Amygdala (tissue), 56 donors: ENCODE measurements around the gene PPP2R1A.
"Not testable (repeated sequence)": the region's sequence is repeated elsewhere in the genome, so short reads cannot be mapped to it uniquely, and the experiment has no call there.

Source experiments
- DNase-seq, 56 donors: peaks; one replicate each; lab custom pipeline; 2025; lab: John Stamatoyannopoulos, UW

Gene PPP2R1A

DNA sequence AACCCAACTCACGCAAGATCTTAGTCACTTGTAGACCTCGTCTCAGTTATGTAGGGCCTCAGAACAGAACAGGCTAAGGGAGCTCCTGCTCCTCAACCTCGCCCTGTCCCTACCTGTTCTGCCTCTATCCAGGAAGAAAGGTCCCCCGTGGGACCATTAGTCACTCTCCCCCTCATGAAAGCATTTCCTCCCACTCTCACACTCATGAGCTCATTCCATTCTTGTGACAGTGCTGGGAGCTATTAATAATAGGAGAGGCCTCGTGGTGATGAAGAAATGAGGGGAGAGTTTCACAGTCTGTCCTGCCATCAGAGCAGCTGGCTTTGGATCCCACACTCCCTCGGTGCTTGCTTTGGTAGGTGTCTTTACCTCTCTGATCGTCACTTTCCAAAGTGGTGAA, 10.2 kb downstream of the PPP2R1A start:
- peak in 6 of 56 donors; percentile 1 to 18 (median 16) for DNase-seq

- DNase-seq = not testable (repeated sequence)
These were observed 11.0 kb downstream of the PPP2R1A start for GRCh38 chr19:52200755-52201391.

GRCh38 chr19:52206481-52206880, 16.6 kb downstream of the PPP2R1A start:
- no peak for DNase-seq

DNA sequence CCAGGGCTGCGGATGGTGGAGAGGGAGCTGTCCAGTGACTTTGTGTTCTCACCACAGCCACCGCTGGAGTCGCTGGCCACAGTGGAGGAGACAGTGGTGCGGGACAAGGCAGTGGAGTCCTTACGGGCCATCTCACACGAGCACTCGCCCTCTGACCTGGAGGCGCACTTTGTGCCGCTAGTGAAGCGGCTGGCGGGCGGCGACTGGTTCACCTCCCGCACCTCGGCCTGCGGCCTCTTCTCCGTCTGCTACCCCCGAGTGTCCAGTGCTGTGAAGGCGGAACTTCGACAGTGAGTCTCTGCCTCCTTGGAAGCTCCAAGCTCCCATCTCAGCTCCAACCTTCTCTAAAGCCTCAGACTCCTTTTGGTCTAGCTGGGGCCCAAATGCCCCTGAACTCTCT, 21.4 kb downstream of the PPP2R1A start:
- no peak for DNase-seq

DNA sequence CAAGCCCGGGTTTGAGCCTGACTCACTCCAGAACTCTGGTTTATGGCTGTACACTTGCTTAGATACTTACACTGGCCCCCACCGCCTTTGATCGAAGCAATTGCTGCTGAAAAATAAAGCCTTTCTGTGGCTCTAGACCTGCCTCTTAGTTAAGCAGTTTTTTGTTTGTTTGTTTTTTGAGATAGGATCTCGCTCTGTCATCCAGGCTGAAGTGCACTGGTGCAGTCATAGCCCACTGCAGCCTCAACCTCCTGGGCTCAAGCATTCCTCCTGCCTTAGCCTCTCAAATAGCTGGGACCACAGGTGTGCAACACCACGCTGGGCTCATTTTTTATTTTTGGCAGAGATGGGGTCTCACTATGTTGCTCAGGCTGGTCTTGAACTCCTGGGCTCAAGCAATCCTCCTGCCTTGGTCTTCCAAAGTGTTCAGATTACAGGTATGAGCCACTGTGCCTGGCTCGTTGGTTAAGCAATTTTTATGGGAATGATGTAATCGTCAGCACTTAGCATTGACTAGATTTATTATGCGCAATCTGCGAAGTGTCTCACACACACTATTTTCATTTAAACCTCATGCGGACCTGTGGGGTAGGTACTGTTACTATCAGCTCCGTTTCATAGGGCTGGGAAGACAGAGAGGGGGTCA, 22.2 kb downstream of the PPP2R1A start:
- DNase-seq = no peak

DNA sequence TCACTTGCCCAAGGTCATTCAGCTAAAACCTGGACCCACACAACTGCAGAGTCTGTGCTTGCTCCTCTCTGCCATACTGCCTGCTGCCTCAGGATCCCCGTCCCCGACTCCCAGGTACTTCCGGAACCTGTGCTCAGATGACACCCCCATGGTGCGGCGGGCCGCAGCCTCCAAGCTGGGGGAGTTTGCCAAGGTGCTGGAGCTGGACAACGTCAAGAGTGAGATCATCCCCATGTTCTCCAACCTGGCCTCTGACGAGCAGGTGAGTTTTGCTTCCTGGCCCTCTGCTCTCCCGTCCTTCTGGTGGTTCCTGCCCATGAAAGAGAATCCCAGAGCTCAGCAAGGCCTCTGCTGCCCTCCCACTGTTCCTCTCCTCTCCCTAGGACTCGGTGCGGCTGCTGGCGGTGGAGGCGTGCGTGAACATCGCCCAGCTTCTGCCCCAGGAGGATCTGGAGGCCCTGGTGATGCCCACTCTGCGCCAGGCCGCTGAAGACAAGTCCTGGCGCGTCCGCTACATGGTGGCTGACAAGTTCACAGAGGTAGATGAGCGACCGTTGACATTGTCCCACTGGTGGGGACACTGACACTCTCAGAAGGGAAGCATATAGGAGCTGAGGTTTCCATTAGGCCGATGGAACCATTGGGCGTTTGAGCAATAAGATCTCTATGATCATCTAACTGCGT, 22.9 kb downstream of the PPP2R1A start:
- DNase-seq = no peak

- DNase-seq = no peak
These were observed 24.4 kb downstream of the PPP2R1A start for GRCh38 chr19:52214241-52214640.

DNA sequence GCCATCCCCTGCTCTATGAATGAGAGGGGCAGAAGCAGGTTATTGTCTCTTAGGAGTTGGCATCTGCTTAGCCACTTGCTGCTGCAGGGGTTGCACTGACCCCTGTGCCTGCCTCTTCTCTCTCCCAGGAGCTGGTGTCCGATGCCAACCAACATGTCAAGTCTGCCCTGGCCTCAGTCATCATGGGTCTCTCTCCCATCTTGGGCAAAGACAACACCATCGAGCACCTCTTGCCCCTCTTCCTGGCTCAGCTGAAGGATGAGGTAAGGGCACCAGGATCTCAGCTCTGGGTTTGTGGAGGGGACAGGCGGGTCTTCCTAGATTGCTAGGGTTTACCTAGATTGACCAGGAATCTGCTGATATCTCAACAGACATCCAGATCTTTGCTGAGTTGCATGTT, 26.5 kb downstream of the PPP2R1A start:
- no peak for DNase-seq

GRCh38 chr19:52217576-52217975, 27.7 kb downstream of the PPP2R1A start:
- DNase-seq = peak in 1 of 56 donors; percentile 15

DNA sequence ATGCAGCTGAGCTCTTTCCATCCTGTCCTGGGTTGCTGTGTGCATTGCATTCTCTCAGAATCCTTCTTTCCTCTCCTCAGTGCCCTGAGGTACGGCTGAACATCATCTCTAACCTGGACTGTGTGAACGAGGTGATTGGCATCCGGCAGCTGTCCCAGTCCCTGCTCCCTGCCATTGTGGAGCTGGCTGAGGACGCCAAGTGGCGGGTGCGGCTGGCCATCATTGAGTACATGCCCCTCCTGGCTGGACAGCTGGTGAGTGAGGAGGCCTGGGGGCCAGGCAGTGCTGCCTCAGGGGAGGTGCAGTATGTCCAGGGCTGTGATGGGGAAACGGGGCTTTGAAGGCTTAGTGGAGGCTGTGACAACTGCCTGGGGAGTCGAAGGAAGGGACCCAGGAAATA, 29.8 kb downstream of the PPP2R1A start:
- DNase-seq = no peak

DNA sequence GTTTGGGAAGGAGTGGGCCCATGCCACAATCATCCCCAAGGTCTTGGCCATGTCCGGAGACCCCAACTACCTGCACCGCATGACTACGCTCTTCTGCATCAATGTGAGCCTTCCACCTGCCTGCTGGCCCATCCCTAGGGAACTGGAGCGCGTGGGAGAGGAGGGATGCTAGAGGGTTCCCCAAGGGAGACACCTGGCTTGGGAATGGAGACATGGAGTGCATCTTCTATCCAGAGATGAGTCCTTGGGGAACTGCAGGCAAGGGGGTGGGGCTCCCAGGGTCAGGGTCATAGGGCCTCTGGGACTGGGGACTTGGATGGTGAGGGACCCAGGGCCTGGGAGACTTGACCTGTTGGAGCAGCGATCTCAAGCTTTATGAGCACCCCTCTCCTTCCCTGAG, 31.2 kb downstream of the PPP2R1A start:
- DNase-seq = no peak

GRCh38 chr19:52221831-52222375, 32.1 kb downstream of the PPP2R1A start:
- DNase-seq = no peak

- DNase-seq = no peak
These were observed 34.4 kb downstream of the PPP2R1A start for GRCh38 chr19:52224211-52224610.

DNA sequence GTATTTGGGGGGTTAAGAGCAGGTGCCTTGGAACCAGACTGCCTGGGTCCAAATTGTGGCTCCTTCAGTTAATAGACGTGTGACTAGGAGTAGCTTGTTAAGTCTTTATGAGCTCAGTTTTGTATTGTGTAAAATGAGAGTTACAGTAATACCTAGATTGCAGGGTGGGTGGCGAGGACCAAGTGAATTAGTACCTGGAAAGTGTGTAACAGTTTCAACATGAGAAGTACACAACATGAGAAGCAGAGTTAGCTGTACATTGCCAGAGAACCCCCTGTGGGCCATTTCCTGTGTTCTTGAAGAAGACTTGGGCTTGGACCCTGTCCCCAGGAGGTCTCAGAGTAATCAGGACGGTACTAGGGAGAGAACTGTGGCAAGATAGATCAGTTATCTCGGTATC, 36.8 kb downstream of the PPP2R1A start:
- DNase-seq = no peak

GRCh38 chr19:52227196-52227940, 37.5 kb downstream of the PPP2R1A start:
- DNase-seq = no peak

- no peak for DNase-seq
These were observed 38.1 kb downstream of the PPP2R1A start for GRCh38 chr19:52227980-52228379.

GRCh38 chr19:52229524-52229923, 39.7 kb downstream of the PPP2R1A start:
- no peak for DNase-seq

DNA sequence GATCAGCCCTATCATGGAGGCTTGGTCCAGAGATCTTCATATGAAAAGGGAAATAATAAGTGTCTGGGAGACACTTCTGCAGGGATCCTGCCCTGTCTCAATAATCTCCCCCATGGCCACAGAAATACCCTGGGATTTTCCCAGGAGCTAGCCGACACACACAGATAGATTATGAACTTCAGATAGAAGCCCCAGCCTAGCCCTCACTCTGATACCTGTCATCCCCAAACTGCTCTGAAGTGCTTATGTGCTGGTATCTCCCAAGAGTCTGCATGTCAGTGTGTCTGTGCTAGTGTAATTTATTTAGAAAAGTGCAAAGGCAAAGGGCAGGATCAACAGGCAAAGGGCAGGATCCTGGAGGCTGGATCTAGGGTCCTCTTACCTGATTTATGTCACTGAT, 40.8 kb downstream of the PPP2R1A start:
- DNase-seq = no peak

- no peak for DNase-seq
These were observed 41.5 kb downstream of the PPP2R1A start for GRCh38 chr19:52231154-52231910.

DNA sequence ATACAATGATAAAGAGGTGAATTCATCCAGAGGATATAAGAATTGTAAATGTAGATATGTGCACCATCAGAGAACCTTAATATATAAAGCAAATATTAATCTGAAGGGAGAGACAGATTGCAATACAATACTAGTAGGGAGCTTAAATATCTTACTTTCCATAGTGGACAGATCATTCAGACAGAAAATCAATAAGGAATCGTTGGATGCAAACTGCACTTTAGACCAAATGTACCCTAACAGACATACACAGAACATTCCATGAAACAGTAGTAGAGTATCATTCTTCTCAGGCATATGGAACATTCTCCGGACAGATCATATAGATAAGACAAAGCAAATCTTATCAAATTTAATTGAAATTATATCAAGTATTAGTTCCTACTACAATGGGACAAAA, 44.6 kb downstream of the PPP2R1A start:
- no peak for DNase-seq
